ENCODE measurements around the gene IMP3.

Gene IMP3

DNA sequence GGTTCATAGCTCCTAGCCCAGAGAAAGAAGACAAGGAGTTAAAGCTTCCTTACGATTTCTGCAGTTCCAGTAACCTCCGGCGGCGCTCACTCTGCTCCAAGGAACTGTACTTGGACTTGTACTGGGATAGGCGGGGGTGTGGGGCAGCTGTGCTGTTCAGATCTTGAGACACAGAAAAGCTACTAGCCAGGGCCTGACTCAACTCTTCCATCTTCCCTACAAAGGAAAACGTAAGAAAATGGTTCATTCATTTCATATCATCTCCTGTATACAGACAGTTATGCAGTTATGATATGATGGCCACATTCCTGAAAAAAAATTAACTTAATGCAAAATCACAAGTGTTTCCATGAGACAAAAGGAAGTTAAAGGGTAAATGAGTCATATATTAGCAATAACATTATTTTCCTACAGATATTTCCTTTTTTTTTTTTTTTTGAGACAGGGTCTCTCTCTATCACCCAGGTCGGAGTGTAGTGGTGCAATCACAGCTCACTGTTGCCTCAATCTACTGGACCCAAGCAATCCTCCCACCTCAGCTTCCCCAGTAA is 19.1 kb downstream of the IMP3 start:
- no peak for DNase-seq (ENCODE audit: low spot score)

DNA sequence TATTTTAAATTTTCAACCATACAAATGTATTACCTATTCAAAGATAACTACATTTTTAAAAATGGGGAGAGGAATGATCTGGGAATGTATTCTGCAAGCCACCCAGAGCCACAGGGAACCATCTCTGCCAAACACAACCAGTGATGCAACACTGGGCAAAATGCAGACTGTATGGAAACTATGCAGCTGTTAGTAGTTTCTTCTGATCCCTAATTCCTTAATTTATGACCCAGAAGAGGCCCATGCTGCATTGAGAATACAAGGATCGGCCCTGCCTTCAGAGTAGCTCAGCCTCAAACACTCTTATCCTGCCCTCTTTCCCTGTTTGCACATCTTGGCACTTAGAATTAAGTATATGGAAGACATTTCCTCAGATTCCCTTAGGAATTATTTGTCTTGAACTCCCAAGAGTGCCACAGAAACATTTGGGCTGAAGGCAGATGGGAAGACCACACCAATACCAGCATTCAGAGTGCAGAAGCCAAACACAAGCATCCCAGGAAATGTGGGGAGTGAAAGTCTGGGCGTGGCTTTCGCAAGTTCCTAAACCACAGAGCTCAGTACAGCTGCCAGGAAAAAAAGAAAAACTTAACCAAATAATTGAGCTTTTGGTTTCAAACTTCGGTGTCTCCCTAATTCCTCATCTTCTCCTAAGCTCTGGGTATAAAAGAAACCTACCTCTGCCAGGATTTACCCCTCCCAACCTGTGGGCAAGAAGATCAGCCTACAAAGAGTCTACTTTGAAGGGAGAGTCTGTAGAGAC is 19.8 kb downstream of the IMP3 start:
- DNase-seq (ENCODE audit: low spot score): no peak

DNA sequence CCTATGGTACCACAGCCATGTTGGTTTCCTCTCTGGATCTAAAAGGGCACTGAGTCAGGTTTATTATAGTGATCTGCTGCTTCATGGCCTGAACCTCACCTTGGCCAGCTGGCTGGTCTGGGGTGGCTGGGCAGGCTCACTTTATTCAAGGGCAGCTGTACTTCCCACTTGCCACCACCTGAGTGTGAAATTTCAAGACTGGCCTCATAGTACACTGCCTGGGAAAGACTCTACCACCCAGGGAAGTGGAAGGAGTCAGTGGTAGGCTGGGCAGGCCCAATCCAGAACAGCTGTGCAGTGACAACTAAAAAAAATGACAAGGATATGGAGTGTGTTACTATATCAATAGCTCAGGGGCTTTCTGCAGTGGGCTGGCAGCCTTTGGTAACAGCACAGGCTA is 23.3 kb downstream of the IMP3 start:
- no peak for DNase-seq (ENCODE audit: low spot score)

DNA sequence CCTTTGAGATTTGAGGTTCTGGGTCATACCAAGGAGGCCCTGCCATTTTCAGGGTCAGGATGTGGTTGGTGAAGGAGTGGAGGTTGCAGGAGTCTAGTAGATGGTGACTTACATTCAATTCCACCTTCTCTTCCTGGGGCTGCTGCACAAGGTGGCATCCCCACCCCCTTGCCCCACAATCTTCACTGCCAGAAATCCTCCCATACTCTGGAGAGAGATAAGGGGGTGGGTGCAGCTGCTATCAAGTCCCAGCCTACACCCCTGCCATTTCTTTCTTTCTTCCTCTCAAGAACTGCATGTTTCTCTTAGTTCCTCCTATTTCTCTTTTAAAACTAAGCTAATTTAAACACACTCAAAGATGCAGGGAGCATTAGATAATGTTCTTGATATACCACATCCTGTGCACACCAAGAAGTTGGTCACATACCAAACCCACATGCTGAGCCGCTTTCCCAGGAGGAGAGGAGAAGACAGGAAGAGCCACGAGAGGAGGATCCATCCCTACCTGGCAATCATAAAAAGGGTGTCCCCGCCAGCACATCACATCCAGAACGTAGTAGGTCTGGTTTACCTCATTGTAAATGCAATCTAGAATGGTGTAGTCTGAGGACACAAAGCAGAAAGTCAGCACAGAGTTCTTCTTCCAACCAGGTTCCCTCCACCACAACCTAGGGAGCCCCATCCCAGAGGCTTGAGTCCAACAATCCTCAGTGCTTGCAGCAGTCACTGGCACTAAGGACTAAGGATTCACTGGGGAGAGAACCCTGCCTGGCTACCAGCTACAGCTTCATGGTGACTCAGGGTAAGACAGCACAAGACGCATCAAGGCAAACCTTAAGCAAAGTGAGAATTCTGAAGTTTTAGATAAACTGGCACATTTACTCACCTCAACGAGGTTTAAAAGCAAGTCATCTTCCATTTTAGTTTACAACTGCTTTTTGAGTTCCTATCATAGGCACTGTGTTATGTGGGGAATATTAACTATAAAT is 33.0 kb downstream of the IMP3 start:
- no peak for DNase-seq (ENCODE audit: low spot score)

DNA sequence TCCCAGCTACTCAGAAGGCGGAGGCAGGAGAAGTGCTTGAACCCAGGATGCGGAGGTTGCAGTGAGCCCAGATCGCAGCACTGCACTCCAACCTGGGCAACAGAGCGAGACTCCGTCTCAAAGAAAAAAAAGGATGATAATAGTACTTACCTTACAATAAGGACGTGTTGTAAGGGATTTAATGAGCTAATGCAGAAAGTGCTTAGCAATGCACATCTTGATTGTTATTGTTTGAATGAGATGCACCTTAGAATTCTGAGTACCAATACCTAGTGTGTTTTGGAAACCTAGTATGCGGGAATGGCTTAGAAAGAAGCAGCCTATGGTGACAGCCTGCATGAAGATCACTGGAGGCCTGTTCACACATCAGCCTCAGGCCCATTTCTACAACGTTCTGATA is 34.0 kb downstream of the IMP3 start:
- no peak for DNase-seq (ENCODE audit: low spot score)

DNA sequence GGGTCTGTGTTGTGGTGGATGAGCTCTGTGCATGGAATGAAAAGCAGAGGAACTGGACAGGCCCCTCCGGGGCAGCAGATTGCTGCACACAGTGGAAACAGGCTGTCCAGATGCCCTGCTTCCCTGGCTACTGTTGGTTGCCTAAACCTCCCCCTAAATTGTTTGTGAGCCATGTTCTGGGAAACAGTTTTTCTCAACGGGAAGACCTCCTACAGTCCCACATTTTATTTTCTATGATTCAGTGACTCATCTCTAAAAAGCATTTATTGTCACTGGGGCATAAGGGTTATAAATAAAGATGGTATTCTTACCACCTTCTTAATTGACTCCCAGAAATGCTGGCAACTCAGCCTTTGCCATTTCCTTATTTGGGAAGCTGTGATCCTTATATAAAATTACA is 40.6 kb downstream of the IMP3 start:
- DNase-seq (ENCODE audit: low spot score): no peak

DNA sequence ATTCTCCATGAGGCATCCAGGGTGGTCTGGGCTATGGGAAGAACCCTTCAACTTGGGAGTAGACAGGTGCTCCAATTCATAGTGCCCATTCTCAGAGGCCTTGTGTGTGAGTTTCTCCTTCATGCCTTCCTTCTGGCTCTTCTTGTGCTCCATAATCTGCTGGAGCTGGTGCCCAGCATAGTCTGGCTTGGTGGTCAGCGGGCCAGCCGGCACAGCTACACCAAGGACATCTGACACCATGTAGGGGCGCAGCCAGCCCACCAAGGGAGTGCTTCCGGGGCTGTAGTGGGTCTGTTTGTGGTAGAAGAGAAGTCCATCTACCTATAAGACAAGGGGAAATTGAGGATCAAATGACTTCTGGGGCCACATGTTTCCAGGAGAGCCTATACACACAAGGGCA is 41.7 kb downstream of the IMP3 start:
- no peak for DNase-seq (ENCODE audit: low spot score)

DNA sequence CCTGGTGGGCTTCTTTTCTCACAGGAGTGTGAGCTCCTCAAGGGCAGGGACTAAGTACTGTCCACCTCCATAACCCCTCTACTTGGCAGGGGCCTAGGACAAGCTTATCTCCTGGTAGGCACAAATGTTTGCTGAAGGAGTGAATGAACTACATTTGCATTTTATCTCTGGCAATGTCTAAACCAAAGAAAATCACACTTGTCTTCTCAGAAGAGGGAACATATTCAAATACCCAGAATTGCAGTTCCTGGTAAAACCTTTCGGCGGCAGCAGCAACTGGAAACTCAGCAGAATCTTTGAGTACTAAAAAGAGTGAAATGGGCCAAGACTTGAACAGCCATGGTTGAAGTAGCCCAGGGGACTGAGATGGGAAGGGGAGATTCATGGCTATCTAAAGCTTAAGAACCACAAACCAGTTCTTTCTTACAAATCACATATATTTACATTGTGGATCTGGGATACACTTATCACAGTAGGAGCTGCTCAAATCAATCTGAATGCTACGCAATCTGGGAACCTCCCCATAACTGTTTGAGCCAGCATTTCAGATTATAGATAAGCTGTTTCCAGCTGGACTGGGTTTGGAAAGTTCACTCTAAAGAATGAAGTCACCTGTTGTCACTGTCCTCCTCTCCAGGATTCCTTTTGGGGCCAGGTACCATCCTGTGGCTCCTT is 42.2 kb downstream of the IMP3 start:
- DNase-seq (ENCODE audit: low spot score): no peak

DNA sequence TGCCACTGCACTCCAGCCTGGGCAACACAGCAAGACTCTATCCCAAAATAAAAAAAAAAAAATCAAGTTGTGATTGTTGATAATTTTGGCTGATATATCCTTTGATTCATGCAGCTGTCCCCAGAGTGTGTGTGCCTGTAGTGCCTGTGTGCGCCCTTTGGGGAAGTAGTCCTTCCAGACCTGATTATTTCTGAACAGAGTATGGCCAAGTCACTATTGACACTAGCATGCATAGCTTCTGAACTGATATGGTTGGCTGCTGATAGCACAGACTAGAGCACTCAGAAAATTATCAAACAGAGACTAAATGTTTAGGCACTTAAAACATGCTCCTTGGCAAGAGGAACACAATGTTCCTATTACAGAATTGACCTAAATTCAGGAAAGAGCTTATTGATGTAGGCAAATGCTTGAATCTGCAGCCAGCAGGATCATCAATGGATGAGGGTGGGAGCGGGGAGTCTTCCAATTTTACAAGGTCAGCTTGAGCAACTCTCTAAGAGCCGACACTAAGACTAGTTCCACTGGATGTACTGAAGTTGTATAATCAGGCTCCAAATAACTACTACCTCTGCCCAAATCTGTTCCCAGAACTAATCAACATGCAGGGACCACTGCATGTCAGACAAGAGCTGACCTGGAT is 43.2 kb downstream of the IMP3 start:
- DNase-seq (ENCODE audit: low spot score): no peak

DNA sequence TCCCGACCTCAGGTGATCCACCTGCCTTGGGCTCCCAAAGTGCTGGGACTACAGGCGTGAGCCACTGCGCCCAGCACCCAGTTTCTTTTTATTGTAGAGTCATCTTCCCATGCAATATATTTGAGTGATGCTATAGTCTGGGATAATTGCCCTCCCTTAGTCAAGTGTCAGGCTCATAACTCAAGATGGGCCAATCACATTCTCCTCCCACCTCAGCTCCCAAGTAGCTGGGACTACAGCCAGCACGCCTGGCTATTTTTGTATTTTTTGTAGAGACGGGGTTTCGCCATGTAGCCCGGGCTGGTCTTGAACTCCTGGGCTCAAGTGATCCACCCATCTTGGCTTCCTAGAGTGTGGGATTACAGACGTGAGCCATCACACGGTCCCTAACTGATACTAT is 45.7 kb downstream of the IMP3 start:
- DNase-seq (ENCODE audit: low spot score): no peak

DNA sequence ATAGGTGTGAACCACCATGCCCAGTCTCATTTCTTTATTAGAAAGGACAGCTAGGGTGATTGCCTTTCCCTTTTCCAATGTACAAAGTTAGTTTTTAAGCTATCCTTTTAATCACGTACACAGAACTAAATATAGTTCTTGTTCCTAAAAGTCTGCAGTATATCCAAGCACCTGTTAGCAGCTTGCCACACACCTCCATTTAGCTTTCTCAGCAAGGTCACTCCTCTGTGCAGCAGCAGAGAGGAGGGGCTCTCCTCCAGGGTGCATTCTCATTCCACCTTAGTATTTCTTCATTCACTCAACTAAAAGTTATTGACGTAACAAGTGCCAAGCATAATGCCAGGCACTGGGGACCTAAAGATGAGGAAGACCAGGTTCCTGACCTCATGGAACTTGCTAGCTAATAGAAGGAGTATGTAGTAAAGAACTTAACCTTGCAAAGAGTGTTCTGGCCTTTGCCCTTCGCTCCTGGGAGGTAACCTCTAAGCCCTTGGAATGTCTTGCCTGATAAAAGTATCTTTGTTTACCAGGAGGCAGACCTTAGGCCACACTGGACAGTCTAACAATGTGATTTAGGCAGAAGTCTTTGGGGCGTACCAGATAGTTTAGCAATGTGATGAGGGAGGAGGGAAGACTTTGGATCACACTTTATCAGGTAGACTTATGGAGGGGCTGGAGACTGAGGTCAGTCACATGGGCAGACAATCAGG is 48.2 kb downstream of the IMP3 start:
- DNase-seq (ENCODE audit: low spot score): no peak

DNA sequence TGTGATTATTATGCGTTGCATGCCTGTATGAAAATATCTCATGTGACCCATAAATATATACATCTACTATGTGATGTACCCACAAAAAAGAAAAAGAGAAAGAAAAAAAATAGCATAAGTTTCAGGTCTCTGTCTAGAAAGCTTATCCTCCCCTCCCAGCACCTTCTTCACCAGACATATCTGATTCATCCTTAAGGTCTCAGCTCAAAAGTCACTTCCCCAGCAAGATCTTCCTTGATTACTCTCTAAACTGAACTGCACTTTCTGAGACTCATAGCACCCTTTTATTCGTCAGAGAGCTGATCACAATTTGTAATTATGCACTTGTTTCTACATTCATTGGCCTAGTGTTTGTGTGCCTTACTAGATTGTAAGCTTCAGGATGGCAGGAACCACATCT is 49.8 kb downstream of the IMP3 start:
- no peak for DNase-seq (ENCODE audit: low spot score)
